ENCODE data around the gene RDM1.

RDM1 gene

GRCh38 chr17:35895636-35896587 lies 34.7 kb downstream of the RDM1 start:
- H3K4me3 ChIP-seq (ENCODE audit: severe bottlenecking) = no peak overlapping the region
- TF ChIP-seq CTCF (IDR thresholded peaks at IDR 0.05; ENCODE audit: poor library complexity, severe bottlenecking) = no peak
- ATAC-seq (ENCODE audit: low read depth) = no peak
- no peaks in the 10 kb centered on the region for H3K9me3 ChIP-seq (ENCODE audit: severe bottlenecking)
- H3K27ac ChIP-seq (ENCODE audit: poor library complexity, severe bottlenecking) = no peak overlapping the region
- no peak for DNase-seq (ENCODE audit: low spot score)
- H3K36me3 ChIP-seq (ENCODE audit: low read depth) = no peaks in the 10 kb centered on the region
- no peaks in the 10 kb centered on the region for H3K27me3 ChIP-seq (ENCODE audit: insufficient read depth, poor library complexity, severe bottlenecking)
- peaks cover 4% of the 10 kb centered on the region for H3K4me1 ChIP-seq (ENCODE audit: insufficient read depth, poor library complexity, severe bottlenecking)

GRCh38 chr17:35894206-35894605 lies 36.4 kb downstream of the RDM1 start:
- H3K36me3 ChIP-seq (ENCODE audit: low read depth) = no peaks in the 10 kb centered on the region
- no peak for DNase-seq (ENCODE audit: low spot score)
- no peak overlapping the region for H3K4me3 ChIP-seq (ENCODE audit: severe bottlenecking)
- H3K4me1 ChIP-seq (ENCODE audit: insufficient read depth, poor library complexity, severe bottlenecking) = no peaks in the 10 kb centered on the region
- H3K27ac ChIP-seq (ENCODE audit: poor library complexity, severe bottlenecking) = no peak overlapping the region
- TF ChIP-seq CTCF (IDR thresholded peaks at IDR 0.05; ENCODE audit: poor library complexity, severe bottlenecking) = no peak
- H3K27me3 ChIP-seq (ENCODE audit: insufficient read depth, poor library complexity, severe bottlenecking) = no peaks in the 10 kb centered on the region
- ATAC-seq (ENCODE audit: low read depth) = no peak
- no peaks in the 10 kb centered on the region for H3K9me3 ChIP-seq (ENCODE audit: severe bottlenecking)

GRCh38 chr17:35893751-35894150 lies 36.8 kb downstream of the RDM1 start:
- Histone ChIP-seq H3K9me3 (ENCODE audit: severe bottlenecking) (no peaks in the 10 kb centered on the region), H3K36me3 (ENCODE audit: low read depth) (no peaks in the 10 kb centered on the region), H3K4me3 (ENCODE audit: severe bottlenecking) (no peak overlapping the region), H3K4me1 (ENCODE audit: insufficient read depth, poor library complexity, severe bottlenecking) (no peaks in the 10 kb centered on the region), H3K27ac (ENCODE audit: poor library complexity, severe bottlenecking) (no peak overlapping the region), H3K27me3 (ENCODE audit: insufficient read depth, poor library complexity, severe bottlenecking) (no peaks in the 10 kb centered on the region)
- ATAC-seq (ENCODE audit: low read depth) (no peak), DNase-seq (ENCODE audit: low spot score) (no peak)
- no peak for TF ChIP-seq CTCF (IDR thresholded peaks at IDR 0.05; ENCODE audit: poor library complexity, severe bottlenecking)

DNA sequence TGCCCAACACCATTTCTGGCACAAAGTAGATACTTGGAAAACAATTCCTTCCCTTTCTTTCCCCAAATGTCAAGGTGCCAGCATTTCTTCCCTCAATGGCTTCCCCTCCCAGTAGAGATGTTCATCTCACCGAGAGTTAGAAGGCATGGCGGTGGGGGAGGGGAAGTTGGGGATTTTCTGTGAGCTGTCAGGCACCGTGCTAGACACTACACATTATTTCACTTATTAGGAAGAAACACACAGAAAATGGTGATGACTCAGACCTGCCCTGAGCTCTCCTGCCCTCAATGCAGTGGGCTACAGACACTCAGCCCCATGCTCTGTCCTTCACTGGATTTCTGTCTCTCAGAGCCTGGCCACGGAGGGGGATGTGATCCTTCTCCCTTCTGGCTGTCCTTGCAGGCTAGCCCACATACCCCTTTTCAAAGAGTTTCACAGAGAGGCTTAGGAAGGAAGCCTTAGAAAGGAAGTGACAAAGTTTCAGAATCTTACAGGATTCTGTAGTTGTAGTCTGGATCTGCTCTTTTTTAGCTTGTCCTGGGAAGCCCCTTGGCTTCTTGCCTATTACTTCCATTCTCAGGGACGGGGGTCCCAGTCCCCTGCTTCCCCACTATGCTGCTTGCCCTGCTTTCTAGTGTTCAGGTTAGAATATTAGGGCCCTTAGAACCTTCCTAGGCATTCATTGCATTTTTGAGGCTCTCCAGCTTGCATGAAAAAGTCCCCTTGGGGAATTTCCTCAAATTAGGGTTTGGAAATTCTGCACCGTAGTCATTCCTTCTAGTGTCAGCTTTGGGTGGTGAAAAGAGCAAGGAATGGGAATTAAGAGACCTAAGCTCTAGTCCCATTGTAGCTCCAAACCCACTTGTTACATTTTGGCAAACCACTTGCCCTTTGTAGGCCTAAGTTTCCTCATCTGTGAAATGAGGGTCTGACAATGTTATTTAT lies 38.2 kb downstream of the RDM1 start:
- Histone ChIP-seq H3K9me3 (ENCODE audit: severe bottlenecking) (no peaks in the 10 kb centered on the region), H3K36me3 (ENCODE audit: low read depth) (no peaks in the 10 kb centered on the region), H3K4me3 (ENCODE audit: severe bottlenecking) (no peak overlapping the region), H3K4me1 (ENCODE audit: insufficient read depth, poor library complexity, severe bottlenecking) (no peaks in the 10 kb centered on the region), H3K27me3 (ENCODE audit: insufficient read depth, poor library complexity, severe bottlenecking) (no peaks in the 10 kb centered on the region), H3K27ac (ENCODE audit: poor library complexity, severe bottlenecking) (no peak overlapping the region)
- ATAC-seq (ENCODE audit: low read depth) (no peak), DNase-seq (ENCODE audit: low spot score) (no peak)
- TF ChIP-seq CTCF (IDR thresholded peaks at IDR 0.05; ENCODE audit: poor library complexity, severe bottlenecking) = no peak
